ENCODE data around the gene ICA1. TPM values are rescaled to one million over a fixed set of nuclear protein-coding genes. Genes with fewer than 3 reads are reported as not detected.

Gene ICA1
- total RNA-seq, 1 experiment from 2014 or later: 28.8 TPM

DNA sequence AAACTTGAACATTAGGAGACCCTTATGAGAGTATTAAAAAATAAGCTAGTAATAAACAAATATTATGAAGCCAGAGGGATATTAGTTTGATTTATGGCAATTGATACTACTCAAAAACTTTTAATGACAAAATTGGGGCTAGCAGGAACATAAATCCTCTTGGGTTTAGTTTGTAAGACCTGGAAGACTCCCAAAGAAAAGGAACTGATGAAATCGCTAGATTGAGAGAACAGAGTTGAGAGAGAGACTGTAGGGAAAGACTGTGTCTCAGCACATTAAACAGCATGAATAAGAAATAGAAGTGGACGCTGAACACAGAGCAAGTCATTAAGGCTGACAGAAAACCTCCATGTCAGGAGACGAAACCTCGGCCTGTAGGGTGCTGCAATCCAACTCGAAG is 56.4 kb downstream of the ICA1 start:
- H3K4me1 Mint-ChIP-seq: peaks cover 38 to 39% of the 10 kb centered on the region in 2 experiments
- no CpG with 5 or more reads among the region's 5 CpGs for WGBS (ENCODE audit: extremely low coverage, insufficient read length, low lambda C conversion rate)

More for the DNA sequence above, 56.4 kb downstream of the ICA1 start:
- Histone ChIP-seq H3K4me2 (ENCODE audit: insufficient read depth, insufficient read length, low read length) (no peak overlapping the region), H3K4me1 (ENCODE audit: insufficient read depth, low read length) (peaks cover 11% of the 10 kb centered on the region; the same call in 1 of the 2 replicates), H2BK20ac (ENCODE audit: low read depth, low read length, poor library complexity, severe bottlenecking) (no peak overlapping the region), H2BK15ac (ENCODE audit: low read depth, low read length) (no peak overlapping the region), H2BK12ac (ENCODE audit: insufficient read length, low read depth, low read length) (no peak overlapping the region), H3K27me3 (ENCODE audit: insufficient read depth, low read length) (no peaks in the 10 kb centered on the region), H3K18ac (ENCODE audit: insufficient read length, low read depth, low read length) (no peak overlapping the region), H3K79me1 (ENCODE audit: insufficient read depth, low read depth, low read length, poor library complexity, severe bottlenecking) (no peaks in the 10 kb centered on the region), H2AK5ac (ENCODE audit: insufficient read length, low read length) (no peak overlapping the region), H3K9me3 (ENCODE audit: control insufficient read depth, low read depth, low read length) (no peaks in the 10 kb centered on the region), H2BK5ac (ENCODE audit: insufficient read length, low read length) (no peak overlapping the region), H3K14ac (ENCODE audit: insufficient read depth, low read length) (no peak overlapping the region), H4K8ac (replicated peaks; ENCODE audit: insufficient read length, low read depth, low read length) (no peak overlapping the region), H3K27ac (ENCODE audit: insufficient read length, low read depth, low read length) (no peak overlapping the region), H4K20me1 (ENCODE audit: control insufficient read depth, insufficient read depth, insufficient read length) (no peaks in the 10 kb centered on the region), H2BK120ac (ENCODE audit: low read depth, low read length, poor library complexity, severe bottlenecking) (no peak overlapping the region), H3K9ac (ENCODE audit: extremely low read depth, insufficient read length, low read length) (no peak overlapping the region), H3K23ac (ENCODE audit: insufficient read length, low read depth, low read length) (no peak overlapping the region), H3T11ph (ENCODE audit: low read length) (no peak overlapping the region), H2AFZ (ENCODE audit: low read length) (no peak overlapping the region), H3K4ac (ENCODE audit: low read depth, low read length) (no peak overlapping the region), H4K91ac (ENCODE audit: insufficient read length, low read depth, low read length) (no peak overlapping the region), H4K5ac (ENCODE audit: insufficient read length, low read depth, low read length) (no peak overlapping the region), H3K56ac (ENCODE audit: insufficient read length, low read depth, low read length) (no peak overlapping the region), H3K23me2 (ENCODE audit: insufficient read length, low read depth, low read length, poor library complexity, severe bottlenecking) (no peaks in the 10 kb centered on the region), H3K79me2 (ENCODE audit: insufficient read depth, low read length) (no peaks in the 10 kb centered on the region)
- DNase-seq: no peak
- H3K36me3 Mint-ChIP-seq (ENCODE audit: insufficient read depth in 1 of 3, low read depth in 3 of 3): peaks cover 3 to 4% (median 4%) of the 10 kb centered on the region in 3 experiments; a peak in 4 of 7 replicates
- TF ChIP-seq, protein P1, sequence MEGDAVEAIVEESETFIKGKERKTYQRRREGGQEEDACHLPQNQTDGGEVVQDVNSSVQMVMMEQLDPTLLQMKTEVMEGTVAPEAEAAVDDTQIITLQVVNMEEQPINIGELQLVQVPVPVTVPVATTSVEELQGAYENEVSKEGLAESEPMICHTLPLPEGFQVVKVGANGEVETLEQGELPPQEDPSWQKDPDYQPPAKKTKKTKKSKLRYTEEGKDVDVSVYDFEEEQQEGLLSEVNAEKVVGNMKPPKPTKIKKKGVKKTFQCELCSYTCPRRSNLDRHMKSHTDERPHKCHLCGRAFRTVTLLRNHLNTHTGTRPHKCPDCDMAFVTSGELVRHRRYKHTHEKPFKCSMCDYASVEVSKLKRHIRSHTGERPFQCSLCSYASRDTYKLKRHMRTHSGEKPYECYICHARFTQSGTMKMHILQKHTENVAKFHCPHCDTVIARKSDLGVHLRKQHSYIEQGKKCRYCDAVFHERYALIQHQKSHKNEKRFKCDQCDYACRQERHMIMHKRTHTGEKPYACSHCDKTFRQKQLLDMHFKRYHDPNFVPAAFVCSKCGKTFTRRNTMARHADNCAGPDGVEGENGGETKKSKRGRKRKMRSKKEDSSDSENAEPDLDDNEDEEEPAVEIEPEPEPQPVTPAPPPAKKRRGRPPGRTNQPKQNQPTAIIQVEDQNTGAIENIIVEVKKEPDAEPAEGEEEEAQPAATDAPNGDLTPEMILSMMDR (conservative IDR thresholded peaks at IDR 0.05): no peak
- H3K27ac Mint-ChIP-seq: no peak overlapping the region
- no peaks in the 10 kb centered on the region for H3K27me3 Mint-ChIP-seq (ENCODE audit: low read depth)
- no peaks in the 10 kb centered on the region for H3K9me3 Mint-ChIP-seq
- H3K4me3 Mint-ChIP-seq: no peak overlapping the region

Data from H9 (cell line).